ENCODE results near the gene ARHGEF10L. TPM values are rescaled to one million over a fixed set of nuclear protein-coding genes. Genes with fewer than 3 reads are reported as not detected.

Gene ARHGEF10L
- total RNA-seq, 1 donor from 2014 or later: 33.1 TPM

- Mint-ChIP-seq H3K27ac (peak overlapping the region; percentile 91), H3K4me3 (no peak overlapping the region), H3K36me3 (no peaks in the 10 kb centered on the region), H3K9me3 (no peaks in the 10 kb centered on the region), H3K4me1 (peaks cover 42% of the 10 kb centered on the region), H3K27me3 (ENCODE audit: low read depth) (no peaks in the 10 kb centered on the region)
- DNase-seq (ENCODE audit: low spot score in 2 of 2, unreplicated experiment in 2 of 2): peak in 1 of 2 experiments; percentile 44
- no peak for TF ChIP-seq CTCF (IDR thresholded peaks at IDR 0.05; ENCODE audit: unreplicated experiment)
Observed at GRCh38 chr1:17569200-17570139, 30.0 kb downstream of the ARHGEF10L start.

GRCh38 chr1:17570228-17570627, 30.7 kb downstream of the ARHGEF10L start:
- Mint-ChIP-seq H3K36me3 (no peaks in the 10 kb centered on the region), H3K27ac (peak overlapping the region; percentile 91), H3K4me1 (peaks cover 48% of the 10 kb centered on the region)

GRCh38 chr1:17572264-17572985, 32.9 kb downstream of the ARHGEF10L start:
- Mint-ChIP-seq H3K27ac (peak overlapping the region; percentile 39), H3K4me3 (no peak overlapping the region), H3K4me1 (peaks cover 52% of the 10 kb centered on the region), H3K9me3 (no peaks in the 10 kb centered on the region), H3K27me3 (ENCODE audit: low read depth) (no peaks in the 10 kb centered on the region), H3K36me3 (no peaks in the 10 kb centered on the region)
- DNase-seq (ENCODE audit: low spot score in 2 of 2, unreplicated experiment in 2 of 2): no peak
- TF ChIP-seq CTCF (IDR thresholded peaks at IDR 0.05; ENCODE audit: unreplicated experiment): peak; percentile 18

More at GRCh38 chr1:17570228-17570627, 30.7 kb downstream of the ARHGEF10L start:
- no peaks in the 10 kb centered on the region for H3K27me3 Mint-ChIP-seq (ENCODE audit: low read depth)
- no peak for TF ChIP-seq CTCF (IDR thresholded peaks at IDR 0.05; ENCODE audit: unreplicated experiment)
- H3K4me3 Mint-ChIP-seq: no peak overlapping the region
- no peaks in the 10 kb centered on the region for H3K9me3 Mint-ChIP-seq
- no peak for DNase-seq (ENCODE audit: low spot score in 2 of 2, unreplicated experiment in 2 of 2)

- TF ChIP-seq CTCF (IDR thresholded peaks at IDR 0.05; ENCODE audit: unreplicated experiment): no peak
- Mint-ChIP-seq H3K4me3 (no peak overlapping the region), H3K27me3 (ENCODE audit: low read depth) (no peaks in the 10 kb centered on the region), H3K27ac (peak overlapping the region; percentile 79), H3K36me3 (no peaks in the 10 kb centered on the region), H3K9me3 (no peaks in the 10 kb centered on the region), H3K4me1 (peaks cover 50% of the 10 kb centered on the region)
- no peak for DNase-seq (ENCODE audit: low spot score in 2 of 2, unreplicated experiment in 2 of 2)
Observed at GRCh38 chr1:17573518-17574041, 34.1 kb downstream of the ARHGEF10L start.

- H3K27me3 Mint-ChIP-seq (ENCODE audit: low read depth): no peaks in the 10 kb centered on the region
- no peaks in the 10 kb centered on the region for H3K36me3 Mint-ChIP-seq
- no peaks in the 10 kb centered on the region for H3K9me3 Mint-ChIP-seq
- no peak for TF ChIP-seq CTCF (IDR thresholded peaks at IDR 0.05; ENCODE audit: unreplicated experiment)
- no peak overlapping the region for H3K4me3 Mint-ChIP-seq
- no peak for DNase-seq (ENCODE audit: low spot score in 2 of 2, unreplicated experiment in 2 of 2)
- H3K27ac Mint-ChIP-seq: peak overlapping the region; percentile 9
- peaks cover 43% of the 10 kb centered on the region for H3K4me1 Mint-ChIP-seq
Observed at GRCh38 chr1:17574516-17574915, 35.0 kb downstream of the ARHGEF10L start.
